Measurements from ENCODE around the gene LRP11.
"Not testable (repeated sequence)": the region's sequence is repeated elsewhere in the genome, so short reads cannot be mapped to it uniquely, and the experiment has no call there.

Gene LRP11

DNA sequence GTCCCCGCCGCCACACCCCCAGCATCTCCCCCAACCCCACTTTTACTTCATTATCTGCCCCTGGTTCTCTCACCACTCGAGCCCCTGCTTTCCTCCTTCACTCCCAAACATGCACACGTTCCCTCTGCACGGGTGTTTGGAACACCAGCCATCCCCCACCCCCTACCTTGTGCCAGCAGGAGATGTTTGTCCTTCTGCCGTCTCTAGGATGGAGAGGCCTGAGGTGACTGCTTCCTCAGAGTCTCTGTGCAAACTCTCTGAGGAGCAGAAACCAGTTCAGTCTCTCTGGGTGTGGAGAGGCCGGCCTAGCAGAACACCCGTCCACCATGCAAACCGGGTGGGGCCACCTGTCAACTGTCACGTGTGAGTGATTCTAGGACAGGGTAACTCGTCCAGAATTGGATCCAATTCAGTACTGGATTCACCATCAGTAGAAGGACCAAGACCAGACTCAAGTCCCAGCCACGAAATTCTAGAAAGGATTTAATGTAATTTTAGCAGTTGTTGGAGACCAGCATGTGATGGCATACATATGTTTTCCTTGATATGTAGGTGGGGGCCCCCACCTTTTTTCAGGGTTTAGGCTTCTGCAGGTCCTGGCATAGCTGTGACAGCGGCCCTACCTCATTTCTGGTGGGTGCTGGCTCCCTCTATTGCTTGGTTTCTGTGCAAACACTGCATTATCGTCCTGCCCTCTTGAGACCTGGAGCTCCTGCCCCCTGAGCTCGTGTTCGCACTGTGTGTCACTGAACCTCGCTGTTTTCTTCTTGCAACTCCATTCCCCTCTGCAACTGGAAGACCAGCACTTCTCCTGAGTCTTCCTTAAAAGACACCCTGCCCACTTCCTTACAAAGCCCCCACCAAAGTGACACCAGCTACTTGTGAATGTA is 33.9 kb upstream of the LRP11 start, which contains the start of gene RAET1E:
Gene RAET1E, minus strand, starts transcription at position 259 of the 890 bp plus-strand sequence. CDS start 7,212 bp downstream, outside the sequence.
- no peak for DNase-seq

DNA sequence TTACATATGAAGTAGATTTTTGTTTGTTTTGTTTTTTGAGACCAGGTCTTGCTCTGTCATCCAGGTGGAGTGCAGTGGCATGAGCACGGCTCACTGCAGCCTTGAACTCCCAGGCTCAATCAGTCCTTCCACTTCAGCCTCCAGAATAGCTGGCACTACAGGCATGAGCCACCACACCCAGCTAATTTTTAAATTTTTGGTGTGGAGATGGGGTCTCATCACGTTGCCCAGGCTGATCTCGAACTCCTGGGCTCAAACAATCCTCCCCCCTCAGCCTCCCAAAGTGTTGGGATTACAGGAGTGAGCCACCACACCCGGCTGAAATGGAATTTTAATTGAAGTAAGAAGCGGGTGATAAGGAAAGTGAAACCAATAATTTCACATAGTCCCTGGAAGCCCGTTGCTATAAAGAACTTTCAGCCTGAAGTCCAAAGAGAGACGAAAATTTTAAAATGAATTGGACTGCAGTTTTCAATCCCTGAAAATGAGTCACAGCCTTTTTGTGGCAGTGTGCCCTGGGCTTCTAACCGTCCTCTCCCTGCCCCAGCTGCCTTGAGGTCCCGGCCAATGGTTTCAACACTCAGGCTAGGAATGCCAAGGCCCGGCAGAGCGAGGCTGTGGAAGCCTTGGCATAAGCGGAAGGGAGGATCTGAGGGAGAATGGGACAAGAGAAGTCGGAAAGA is 33.0 kb upstream of the LRP11 start:
- no peak for DNase-seq

- no peak for DNase-seq
Observed at GRCh38 chr6:149896491-149896890, 32.3 kb upstream of the LRP11 start.

DNA sequence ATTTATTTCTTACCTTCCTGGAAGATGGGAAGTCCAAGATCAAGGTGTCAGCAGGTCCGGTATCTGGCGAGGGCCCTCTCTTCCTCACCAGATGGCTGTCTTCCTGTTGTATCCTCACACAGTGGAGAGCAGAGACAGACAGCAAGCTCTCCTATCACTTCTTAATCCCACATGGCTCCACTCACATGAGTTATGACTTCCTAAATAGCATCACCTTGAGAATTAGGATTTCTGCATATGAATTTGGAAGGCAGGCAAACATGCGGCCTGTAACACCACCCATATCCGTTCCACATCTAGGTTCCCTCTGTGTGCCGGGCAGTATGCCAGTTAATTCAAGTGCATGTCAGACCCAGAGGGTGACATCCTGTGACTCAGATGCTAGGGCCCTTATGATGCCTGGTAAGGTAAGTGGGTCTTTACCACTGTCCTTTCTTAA is 31.7 kb upstream of the LRP11 start:
- DNase-seq = peak; percentile 48

DNA sequence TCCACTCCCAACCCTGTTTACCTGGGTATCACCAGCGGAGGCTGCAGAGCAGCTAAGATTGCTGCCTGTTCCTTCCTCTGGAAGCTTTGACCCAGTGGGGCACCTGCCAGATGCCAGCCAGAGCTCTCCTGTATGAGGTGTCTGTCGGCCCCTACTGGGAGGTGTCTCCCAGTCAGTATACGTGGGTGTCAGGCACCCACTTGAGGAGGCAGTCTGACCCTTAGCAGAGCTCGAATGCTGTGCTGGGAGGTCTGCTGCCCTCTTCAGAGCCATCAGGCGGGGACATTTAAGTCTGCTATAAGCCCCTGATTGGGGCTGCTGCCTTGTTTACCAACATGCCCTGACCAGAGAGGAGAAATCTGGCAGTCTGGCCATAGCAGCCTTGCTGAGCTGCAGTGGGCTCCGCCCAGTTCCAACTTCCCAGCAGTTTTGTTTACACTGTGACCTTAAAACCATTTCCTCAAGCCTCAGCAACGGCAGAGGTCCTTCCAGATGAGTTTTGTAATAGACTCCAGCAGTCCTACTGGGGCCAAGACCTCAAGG is 31.0 kb upstream of the LRP11 start:
- no peak for DNase-seq

- not testable (repeated sequence) for DNase-seq
Observed at GRCh38 chr6:149891864-149892263, 27.7 kb upstream of the LRP11 start.

DNA sequence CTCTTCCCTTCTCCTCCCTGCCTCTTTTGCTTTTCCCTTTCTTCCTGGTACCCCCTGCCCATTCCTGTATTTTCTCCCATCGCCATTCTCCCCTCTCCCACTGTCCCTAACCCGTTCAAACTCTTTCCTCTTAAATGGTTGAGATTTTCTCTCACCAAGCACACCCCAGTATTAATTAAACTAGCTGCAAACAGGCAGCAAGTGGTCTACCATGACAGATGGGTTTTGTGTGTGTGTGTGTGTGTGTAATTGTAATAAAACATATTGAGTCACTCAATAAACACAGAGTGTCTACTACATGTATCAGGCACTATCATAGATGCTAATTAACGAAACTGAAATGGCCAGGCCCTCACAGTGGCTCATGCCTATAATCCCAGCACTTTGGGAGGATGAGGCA is 27.1 kb upstream of the LRP11 start:
- no peak for DNase-seq

DNA sequence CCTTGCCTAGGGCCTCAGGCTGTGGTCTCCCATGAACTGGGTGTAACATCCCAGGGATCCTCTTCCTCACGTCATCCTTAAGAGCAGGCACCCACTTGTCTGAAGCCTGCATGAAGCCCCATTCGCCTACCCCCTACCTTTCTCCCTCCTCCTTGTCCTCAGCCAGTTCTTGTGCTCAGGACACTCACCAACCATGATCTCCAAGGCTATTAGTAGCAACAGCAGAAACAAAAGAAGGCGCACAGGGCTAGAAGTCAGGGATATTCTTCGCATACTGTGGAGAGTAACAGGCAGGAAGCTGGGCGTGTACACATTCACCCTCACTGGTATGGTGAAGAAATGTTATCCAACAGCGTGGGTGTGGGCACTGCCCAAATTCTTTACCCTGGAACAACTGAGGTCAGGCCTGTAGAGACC is 26.5 kb upstream of the LRP11 start:
- no peak for DNase-seq

DNA sequence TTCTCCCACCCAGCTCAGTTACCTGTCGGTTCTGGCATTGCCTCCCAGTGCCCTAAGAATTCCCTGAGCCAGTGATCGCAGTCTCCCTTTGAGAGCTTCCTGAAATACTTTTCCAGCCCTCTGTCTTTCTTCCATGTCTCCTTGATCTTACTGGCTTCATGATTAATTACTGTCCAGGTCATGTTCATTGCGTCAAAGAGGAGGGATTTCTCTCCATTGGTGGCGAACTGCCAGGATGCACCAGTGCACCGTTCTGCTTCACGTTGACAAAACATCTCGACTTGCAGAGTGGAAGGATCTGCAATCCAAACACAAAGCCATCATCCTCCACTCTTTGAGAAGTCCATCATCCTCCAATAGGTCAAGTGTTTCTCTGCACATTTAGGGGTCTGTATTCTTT is 25.2 kb upstream of the LRP11 start:
- DNase-seq = no peak

- DNase-seq = no peak
Observed at GRCh38 chr6:149888659-149889058, 24.5 kb upstream of the LRP11 start.

DNA sequence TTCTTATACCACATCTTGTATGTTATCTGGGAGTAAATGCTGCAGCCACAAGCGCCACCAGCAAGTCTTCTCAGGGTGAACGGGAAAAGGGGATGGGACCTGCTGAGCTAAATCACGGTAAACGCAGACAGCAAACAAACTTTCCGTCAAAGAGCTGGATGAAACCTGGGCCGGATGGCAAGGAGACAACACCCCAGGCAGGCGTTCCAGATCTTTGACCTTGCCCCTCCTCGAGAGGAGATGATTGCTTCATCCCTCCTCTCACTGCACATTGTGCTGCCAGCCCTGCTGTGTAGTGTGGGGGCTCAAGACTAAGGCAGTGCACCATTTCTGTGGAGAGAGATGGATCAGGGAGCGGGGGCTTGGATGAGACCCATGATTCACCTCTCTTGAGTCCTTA is 23.9 kb upstream of the LRP11 start:
- no peak for DNase-seq

DNA sequence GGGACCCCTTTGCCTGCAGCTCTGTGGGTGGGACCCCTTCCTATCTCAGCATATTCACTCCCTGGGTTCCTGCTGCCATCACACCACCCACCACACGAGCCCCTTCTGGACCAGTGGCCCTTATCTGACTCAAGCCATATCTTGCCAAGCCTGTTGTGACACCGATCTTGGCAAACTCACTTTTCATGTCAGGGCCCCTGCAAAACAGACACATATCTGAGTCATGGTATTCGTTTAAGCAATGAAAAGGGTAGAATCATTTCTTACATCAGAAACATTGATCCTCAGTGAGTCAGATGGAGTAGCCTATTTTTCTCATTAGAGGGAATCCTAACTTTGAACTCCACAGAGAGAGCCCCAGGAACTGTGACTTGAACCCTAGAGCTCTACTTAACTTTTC is 23.2 kb upstream of the LRP11 start:
- no peak for DNase-seq

DNA sequence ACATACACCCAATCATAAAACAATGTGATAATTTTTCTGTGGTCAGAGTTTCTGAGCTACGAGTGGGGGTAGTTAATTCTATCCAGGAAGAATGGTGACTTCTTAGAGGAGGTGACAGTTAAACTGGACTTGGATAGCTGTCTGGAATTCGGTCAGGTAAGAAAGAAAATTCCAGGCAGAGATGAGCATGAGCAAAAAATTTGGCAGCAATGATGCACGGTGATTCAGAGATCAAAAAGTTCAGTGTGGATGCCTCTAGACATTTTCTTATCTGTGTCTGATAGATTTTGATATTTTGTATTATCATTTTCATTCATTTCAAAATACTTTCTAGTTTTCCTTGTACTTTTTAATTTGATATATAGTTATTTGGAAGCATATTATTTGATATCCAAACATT is 21.7 kb upstream of the LRP11 start:
- no peak for DNase-seq

- DNase-seq = no peak
Observed at GRCh38 chr6:149884617-149885016, 20.5 kb upstream of the LRP11 start.

DNA sequence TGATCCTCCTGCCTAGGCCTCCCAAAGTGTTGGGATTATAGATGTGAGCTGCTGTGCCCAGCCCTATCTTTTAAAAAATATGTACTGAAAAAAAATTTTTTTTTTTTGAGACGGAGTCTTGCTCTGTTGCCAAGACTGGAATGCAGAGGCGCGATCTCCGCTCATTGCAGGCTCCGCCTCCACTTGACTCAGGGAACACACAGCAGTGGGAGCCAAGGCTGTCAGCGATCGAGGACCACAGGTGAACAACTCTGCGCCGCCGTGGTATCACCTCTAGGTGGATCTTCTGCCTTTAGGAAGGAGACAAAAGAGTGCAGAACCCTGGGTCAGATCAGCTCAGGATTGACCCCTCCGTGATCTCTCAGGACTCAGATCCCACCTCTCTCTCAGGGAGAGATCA is 20.1 kb upstream of the LRP11 start:
- no peak for DNase-seq

- no peak for DNase-seq
Observed at GRCh38 chr6:149881860-149882259, 17.7 kb upstream of the LRP11 start.

GRCh38 chr6:149881066-149881766 is 17.1 kb upstream of the LRP11 start:
- DNase-seq = no peak

GRCh38 chr6:149877659-149878058 is 13.5 kb upstream of the LRP11 start:
- no peak for DNase-seq

GRCh38 chr6:149876241-149876933 is 12.2 kb upstream of the LRP11 start:
- no peak for DNase-seq

- DNase-seq = no peak
Observed at GRCh38 chr6:149872233-149872632, 8.1 kb upstream of the LRP11 start.

DNA sequence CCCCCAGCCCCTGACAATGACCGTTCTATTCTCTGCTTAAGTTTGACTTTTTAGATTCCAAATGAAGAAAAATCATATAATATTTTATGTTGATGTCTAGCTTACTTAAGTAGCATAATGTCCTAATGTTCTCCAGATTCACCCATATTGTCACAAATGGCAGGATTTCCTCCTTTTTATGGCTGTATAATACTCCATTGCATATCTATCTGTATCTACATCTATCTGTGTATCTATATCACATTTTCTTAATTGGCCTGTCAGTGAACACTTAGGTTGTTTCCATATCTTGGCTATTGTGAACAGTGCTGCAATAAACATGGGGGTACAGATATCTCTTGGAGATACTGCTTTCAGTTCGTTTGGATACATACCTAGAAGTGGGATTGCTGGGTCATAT is 7.0 kb upstream of the LRP11 start:
- DNase-seq = no peak

GRCh38 chr6:149869275-149869892 is 5.2 kb upstream of the LRP11 start:
- DNase-seq = no peak
